NCI-H1417 treated with DMSO at 0.1 percent for 48 hours (cell line): ENCODE measurements around the gene LPAR3.
"Not testable (repeated sequence)": the region's sequence is repeated elsewhere in the genome, so short reads cannot be mapped to it uniquely, and the experiment has no call there.

Experiments used
- DNase-seq: peaks from one replicate; lab custom pipeline; 2025; lab: John Stamatoyannopoulos, UW

Gene LPAR3, protein sequence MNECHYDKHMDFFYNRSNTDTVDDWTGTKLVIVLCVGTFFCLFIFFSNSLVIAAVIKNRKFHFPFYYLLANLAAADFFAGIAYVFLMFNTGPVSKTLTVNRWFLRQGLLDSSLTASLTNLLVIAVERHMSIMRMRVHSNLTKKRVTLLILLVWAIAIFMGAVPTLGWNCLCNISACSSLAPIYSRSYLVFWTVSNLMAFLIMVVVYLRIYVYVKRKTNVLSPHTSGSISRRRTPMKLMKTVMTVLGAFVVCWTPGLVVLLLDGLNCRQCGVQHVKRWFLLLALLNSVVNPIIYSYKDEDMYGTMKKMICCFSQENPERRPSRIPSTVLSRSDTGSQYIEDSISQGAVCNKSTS

DNA sequence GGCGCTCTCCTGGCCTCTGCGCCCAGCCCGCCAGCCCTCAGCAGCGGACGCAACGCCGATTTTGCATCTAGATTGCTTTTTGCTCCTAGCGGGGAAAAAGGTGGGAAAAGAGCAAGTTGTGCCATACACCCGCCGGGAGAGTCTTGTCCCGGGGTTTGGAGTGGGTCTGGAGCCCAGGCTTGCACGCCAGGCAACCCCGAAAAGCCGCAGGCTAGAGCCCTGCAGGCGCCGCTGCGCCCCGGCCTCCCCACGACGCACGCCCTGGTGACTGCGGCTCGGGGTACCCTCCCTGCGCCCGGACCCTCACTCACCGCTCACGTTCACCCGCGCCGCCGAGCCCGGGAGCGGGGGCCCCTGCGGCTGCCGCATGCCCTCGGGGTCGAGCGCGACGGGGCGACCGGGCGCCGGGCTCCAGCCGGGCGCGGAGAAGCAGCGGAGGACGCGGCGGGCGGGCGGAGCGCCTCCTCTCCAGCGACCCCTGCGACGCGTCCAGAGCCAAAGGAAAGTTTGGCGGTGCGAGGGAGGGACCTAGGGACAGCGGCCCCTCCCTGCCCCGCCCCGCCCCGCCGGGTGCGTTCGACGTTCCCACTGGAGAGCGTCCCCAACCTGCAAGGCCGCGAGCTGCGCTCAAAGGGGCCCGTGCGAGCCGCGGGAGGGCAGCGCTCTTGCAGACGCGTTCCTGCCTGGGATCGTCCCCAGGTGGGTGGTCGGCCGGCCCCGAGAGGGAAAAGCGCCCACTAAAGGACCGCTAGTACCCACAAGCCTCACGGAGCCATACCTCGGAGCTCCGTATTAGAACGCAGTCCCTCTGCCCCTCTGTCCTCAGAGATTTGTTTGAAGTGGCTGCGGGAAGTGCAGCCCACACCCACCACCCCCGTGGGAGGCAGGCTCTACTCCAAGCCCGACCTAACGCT lies at the start of gene LPAR3:
LPAR3 (minus strand) TSS at position 502 of the 914 bp plus-strand sequence. CDS start 27,086 bp downstream, outside the sequence.
- no peak for DNase-seq

DNA sequence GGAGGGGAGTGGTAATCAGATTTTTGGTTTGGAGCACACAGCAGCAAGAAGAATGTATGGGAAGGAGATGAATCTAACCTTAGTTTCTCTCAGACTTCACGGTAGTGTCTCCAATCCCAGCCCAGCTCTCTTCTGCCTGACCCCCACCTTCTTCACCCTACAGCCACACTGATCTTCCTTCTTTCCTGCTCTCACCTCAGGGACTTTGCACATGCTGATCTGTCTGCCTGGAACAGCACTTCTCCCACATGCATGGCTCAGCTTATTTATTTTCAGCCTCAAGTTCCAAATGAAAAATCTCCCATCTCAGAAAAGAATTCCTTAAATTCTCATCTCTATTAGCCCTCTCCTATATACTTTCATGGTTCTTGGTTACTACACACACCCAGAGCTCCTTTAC lies 48.8 kb upstream of the LPAR3 start:
- DNase-seq = no peak

DNA sequence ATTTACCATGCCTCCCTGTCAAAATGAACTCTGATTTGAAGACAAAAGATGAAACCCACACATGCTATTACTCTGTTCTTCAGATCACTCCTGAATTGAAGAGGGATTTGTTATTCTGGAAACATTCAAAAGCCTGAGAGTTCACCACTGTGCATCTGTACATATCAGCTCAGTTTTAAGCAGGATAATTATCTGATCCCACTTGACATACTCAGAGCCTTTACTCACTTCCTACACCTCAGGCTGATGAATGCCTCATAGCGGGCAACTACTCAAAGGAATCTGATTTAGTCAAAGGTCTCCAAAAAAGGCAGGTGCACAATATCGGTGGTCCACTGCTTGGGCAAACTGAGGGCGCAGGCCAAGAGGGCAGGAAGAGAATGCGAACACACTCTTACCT lies 47.5 kb upstream of the LPAR3 start:
- DNase-seq = no peak

DNA sequence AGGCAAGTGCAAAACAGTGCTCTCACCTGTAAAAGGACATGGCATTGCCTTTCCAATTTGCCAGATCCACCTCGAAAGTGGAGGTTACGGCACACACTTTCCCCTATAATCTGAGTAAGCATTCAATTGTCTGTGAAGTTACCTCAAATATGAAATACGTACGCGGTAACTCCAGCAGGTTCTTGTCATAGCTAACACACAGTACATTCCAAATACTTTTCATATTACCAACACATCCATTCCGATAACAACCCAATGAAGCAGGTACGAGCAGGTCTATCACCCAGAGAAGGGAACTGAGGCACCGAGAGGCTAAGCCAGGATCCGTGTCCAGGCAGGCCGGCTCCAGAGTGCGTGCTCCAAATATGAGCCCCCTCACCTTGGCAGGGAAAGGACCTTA lies 46.8 kb upstream of the LPAR3 start:
- DNase-seq = no peak

DNA sequence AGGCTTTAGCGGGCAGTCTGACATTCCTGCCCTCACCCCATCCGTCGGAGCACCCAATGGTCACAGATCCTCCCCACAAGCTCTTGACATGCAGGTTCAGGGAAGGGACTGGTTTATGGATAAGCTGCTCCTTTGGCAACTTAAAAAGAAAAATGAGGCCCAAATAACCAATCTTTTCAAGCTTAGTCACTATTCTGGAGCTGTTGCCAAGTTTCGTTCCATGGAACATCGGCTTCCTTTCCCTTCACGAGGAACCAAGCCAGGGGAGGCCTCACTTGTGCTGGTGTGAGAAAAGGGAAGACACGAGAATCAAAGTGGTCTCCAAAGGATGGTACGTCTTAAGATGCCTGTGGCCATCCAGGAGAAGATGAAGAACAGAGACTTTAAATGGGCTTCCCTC lies 46.1 kb upstream of the LPAR3 start:
- no peak for DNase-seq

DNA sequence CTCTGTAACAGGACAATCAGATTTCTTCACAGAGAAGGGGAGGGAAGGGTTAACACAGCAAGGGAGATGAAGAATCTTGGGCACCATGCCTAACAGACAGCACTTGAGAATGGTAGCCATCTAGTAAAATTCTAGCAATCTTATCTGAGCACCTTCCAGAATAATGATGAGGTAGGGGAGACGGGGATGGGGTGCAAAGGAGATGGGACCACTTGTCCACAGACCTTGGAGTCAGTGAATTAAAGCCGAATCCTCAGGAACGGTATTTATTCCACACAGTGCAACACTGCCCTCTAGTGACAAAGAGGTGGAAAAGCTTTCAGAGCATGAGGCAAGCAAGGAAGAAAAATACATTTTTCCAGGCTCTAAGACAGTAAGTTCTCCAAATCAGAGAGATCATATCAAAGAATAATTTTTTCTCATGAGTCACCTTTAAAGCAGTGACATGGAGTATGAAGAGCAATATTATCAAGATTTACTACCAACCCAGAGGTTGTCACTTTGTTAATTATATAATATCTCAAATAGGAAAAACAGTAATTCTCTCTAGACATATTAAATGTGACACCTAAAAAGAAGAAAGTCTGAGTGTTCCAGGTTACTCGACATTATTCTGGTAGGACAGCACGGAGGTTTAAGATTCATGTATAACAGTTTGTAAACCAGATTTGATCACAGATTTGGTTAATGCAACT lies 43.3 kb upstream of the LPAR3 start:
- no peak for DNase-seq

DNA sequence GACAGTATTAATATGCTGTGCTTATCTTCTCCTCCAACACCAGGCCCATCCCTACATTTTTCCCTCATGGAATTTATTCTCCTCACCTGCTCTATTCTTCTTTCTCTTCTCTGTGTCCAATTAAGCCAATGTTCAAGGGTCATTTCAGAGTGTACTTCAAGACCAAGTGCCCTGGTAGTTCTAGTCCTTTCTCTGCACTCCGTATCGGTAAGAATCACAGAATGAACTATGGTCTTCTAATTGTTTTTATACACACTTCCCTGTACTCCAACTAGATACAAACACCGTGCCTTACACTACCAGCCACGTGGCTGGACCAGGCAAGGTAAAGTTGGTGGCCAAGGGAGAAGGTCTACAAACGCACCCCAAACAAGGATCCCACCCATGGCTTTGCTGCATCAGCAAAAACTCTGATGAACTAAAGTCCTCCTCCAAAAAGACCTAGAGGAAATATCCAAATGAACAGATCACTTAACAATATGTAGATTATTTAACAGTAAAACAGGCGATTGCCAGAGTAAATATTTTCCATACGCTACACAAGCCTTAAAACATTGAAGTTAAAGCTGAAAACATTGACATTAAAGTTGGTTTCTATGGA lies 40.1 kb upstream of the LPAR3 start:
- no peak for DNase-seq

DNA sequence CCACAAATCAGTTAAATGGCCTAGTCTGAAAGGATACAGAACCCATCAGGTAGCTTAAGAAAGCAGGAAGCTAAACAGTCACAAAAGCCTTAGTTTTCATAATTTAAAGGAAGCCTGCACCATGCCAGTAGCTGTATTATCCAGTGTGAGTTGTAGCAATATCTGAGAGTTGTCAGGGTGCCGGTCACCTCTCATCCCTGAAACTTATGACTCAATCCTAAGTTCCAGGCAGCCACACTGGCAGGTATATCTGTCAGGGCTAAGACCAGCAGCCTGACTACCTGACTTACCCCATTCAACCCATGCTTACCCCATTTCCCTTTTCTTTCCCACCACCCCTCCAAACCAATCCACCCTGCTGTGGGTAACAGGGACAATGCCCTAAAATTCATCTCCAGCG lies 37.8 kb upstream of the LPAR3 start:
- no peak for DNase-seq

DNA sequence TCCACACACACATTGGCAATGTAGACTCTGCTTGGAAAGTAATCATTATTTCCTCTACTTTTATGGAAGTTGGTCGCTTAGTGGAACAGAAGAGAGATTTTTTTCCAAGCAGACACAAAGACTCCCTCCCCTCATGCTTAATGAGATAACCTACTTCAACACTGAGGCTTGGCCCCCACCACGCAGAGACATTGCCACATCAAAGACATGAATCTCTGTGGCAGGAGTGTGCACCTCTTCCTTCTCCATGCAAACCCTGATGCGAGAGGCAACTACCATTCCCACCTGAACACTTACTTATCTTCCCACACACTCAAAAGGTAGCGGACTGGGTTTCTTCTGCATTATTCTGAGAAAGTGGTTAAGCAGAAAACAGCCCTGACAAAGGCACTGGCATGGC lies 37.3 kb upstream of the LPAR3 start:
- no peak for DNase-seq

DNA sequence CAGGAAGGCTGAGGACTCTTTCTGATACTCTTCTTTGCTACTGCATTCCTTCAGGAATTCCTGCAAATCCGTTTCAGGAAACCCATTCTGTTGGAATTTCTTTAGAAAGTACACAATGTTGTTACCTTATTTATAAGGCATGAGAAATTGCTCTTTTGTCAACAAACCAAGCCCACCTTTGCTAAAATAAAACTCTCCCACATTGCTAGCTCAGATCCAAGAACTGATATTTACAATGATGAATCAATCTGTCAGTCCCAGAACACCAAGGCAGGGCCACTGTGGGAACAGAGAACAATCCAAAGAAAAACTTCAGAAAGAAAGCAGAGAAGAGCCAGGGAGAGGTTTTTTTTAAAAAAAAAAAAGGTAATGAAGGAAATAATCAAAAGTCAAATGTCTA lies 36.6 kb upstream of the LPAR3 start:
- no peak for DNase-seq

DNA sequence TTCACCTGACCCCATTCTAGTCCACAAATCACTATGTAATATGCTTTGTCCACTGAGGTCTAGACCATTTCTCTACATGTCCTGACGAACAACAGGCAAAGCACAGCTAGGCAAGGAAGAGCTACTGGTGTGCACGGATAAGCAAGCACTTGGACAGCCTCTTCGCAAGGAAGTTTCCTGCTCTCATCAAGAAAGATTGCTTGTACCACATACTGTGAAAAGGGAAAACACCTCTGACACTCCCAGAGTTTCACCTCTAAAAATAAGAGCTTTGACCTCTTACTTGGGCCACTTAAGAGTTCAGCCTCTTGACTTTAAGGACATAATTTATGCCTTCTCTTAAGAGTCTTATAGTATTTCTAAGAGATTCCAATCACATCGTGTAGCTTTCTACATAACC lies 36.0 kb upstream of the LPAR3 start:
- DNase-seq = no peak

DNA sequence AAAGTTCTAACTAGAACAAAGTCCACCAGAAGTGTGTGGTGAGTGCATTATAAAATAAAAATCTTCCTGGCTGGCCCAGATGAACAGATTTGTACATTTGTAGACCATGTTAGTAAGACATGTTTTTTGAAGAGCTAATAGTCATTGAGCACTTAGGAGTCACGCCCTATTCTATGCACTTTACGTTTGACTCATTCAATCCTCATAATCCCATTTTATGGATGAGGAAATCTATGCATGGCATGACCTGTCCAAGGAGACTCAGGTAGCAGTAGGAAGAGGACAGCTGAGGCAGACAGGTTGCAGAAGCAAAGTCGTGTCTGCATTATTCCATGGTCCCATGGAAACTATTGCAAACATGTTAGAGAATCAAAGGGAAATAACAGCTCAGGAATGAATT lies 30.3 kb upstream of the LPAR3 start:
- DNase-seq = no peak

DNA sequence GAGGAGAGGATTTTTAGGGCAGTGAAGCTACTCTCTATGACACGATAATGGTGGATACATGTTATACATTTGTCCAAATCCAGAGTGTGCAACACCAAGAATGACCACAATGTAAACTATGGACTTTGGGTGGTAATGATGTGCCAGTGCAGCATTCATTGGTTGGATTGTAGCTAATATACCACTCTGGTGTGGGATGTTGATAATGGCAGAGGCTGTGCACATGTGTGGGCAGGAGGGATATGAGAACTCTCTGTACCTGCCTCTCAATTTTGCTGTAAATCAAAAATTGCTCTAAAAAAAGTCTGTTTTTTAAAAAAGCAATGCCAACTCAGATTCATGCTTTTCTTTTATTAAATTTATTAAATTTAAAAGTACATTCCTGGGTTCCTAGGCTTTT lies 27.2 kb upstream of the LPAR3 start:
- DNase-seq = no peak

DNA sequence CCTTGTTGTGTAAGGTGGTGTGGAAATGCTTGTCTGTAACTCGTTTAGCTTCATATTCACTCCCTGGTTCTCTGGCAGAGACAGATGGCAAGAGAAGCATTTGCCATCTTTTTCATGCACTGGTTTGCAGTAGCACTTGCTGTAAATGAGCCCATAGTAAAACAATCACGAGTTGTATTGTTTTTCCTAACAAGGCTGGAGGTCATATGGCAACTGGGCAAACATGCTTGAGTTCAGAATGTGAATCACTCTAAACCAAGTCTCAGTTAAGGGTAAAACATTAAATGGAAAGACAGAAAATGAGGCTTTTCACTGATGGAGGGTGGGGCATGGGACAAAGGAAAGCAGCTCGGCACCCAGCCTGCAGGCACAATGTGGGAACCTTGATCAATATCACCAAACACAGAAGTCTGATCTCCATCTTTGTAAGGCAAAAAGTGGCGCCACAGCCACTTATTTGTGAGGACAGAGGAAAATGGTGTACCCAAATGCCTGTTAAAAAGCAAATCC lies 26.5 kb upstream of the LPAR3 start:
- DNase-seq = no peak

DNA sequence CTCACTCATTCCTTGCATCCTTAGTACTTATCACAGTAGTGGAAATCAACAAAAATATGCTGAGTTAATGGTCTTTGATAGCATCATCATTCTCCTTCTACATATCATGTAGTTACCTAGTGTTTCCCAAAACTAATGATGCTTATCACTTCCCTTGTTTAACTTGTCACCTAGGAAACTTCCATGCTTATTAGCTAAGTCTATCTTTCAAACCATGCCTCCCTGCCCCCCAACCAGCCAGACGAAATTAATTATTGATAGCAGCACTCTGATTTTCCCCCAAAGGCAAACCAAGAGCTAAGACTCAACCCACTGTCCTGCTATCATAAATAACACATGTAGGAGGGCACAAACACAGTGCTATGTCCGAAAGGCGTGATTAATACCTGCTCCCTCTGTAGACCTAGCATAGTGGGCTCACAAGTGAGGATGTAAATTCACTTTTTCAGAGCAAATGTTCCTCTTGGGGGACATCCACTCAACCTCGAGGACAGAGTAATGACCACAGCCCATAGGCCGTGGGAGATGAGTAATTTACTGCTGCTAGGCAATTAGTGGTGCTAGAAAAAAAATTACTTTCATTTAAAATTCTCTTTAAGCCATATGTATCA lies 25.8 kb upstream of the LPAR3 start:
- no peak for DNase-seq

DNA sequence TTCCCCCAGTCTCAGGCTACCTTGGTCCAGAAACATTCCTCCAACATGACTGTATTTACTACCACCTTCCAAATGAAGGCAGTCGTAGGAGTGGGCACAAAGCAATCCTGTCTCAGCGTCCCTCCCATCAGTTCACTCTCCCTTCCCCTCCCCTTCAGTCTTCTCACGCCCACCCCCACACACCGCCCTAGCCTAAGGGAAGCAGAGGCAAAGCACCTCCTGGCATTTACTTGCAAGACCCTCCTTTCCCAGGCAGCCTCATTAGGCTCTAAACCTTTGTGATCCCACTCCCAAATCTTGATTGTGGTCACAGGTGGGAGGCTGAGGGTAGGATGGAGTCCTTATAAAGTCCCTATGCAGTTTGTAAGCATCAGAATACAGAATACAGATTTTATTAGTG lies 23.9 kb upstream of the LPAR3 start:
- no peak for DNase-seq

DNA sequence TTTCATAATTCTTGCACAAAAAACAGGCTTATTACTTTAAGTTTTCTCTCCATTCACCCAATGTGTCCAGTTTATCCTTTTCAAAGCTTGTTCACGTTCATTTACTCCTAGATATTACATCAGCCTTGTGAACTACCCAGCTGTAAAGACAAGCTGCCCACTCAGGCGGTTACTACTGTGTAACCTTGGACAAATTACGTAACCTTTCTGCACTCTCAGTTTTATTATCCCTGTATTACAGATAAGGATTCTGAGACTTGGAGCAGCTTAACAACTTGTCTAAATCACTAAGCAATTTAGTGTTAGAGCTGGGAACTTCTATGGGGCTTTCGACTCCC lies 20.5 kb upstream of the LPAR3 start:
- no peak for DNase-seq

DNA sequence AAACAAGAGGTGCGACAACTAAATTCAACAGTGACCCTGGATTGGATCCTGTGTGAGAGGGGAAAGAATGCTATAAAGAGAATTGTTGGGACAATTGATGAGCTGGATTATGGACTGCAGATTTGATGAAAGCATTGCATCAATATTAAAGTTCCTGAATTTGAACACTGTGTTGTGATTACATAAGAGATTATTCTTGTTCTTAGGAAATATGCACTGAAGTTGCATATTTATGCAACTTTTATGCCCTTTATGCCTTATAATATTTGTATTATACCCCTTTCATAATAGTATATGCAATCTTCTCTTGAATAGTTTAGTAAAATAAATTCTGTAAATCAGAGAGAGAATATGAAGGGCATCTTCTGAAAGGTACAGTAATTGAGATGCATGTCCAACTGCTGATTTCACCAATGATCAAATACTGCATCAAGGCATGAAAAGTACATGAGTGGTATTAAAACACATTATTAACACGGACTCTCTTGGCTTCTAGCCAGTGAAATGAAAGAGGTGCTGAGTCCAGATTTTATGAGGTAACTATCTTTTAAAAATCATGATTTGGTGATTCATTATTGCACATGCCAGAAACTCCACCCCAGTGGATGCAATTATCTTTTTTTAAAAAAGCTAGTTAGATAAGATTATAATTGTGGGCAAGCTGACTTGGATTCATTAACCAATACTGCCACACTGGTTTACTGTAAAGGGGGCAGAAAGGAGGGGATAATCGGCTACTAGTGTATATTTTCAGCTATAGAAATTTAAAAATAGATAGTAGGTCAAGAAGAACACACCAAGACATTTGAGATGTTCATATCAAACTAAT lies 19.9 kb upstream of the LPAR3 start:
- no peak for DNase-seq

DNA sequence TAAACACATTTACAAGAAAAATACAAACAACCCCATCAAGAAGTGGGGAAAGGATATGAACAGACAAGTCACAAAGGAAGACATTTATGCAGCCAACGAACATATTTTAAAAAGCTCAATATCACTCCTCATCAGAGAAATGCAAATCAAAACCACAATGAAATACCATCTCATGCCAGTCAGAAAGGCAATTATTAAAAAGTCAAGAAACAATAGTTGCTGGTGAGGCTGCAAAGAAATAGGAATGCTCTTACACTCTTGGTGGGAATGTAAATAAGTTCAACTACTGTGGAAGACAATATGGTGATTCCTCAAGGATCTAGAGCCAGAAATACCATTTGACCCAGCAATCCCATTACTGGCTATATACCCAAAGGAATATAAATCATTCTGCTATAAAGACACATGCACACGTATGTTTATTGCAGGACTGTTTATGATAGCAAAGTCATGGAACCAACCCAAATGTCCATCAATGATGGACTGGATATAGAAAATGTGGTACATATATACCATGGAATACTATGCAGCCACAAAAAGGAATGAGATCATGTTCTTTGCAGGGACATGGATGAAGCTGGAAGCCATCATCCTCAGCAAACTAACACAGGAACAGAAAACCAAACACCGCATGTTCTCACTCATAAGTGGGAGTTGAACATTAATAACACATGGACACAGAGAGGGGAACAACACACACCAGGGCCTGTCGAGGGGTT lies 15.9 kb upstream of the LPAR3 start:
- not testable (repeated sequence) for DNase-seq
